ENCODE data around the gene MYO5B.
"Not testable (repeated sequence)": the region's sequence is repeated elsewhere in the genome, so short reads cannot be mapped to it uniquely, and the experiment has no call there.

Gene MYO5B

DNA sequence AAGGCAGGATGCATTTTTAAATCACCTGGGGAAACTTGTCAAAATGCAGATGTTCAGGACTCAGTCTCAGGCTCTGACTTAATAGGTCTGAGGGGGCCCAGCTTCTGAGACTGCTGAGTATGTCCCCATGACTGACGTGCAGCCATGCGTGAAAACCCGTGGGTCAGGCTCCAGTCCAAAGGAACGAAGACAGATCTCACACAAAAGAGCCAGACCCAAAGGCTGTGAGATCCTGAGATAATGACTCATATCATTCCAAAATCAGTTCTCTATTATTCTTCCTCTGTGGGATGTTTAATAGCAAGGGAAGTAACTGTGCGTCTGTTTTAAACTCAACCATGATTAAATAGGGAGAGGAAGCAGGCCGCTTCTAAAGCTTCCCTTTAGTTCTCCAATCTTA, 274.2 kb downstream of the MYO5B start:
- no peak for DNase-seq (ENCODE audit: low spot score)

DNA sequence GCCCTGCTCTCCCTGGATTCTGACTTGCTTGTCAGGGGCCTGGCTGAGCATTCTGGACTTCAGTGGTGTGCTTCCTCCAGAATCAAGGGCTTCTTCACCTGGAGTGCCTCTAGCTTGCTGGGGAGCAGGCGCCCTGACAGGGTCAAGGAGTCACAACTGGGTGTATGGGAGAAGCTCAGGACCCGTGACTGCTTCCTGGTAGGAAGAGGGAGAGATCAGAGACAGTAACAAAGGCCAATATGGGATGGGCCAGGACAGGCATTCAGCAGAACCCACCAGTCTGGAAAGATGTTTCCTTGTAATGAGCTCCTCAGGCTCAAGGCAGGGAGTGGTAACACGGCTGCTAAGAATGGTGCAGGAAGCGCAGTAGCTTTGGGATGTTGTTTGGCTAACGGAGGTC, 277.2 kb downstream of the MYO5B start:
- DNase-seq (ENCODE audit: low spot score), result no peak

DNA sequence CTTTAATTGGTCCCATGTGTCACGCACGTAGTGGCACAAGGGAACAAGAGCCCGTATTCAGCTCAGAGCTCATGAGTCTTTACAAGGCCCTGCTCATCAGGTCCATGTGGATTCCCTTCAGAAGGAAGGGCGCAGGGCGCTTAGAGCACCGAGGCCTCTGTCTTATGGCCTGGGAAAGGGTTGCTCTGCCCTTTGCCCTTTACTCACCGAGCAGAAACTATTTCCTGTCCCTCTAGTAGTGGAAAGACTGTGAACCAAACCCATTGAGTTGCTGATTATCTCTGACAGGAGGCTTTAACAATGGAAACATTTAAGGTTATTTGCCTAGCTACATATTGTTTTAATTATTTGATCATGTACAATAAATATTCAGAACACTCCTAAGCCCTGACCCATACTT, 279.6 kb downstream of the MYO5B start:
- DNase-seq (ENCODE audit: low spot score), result no peak

DNA sequence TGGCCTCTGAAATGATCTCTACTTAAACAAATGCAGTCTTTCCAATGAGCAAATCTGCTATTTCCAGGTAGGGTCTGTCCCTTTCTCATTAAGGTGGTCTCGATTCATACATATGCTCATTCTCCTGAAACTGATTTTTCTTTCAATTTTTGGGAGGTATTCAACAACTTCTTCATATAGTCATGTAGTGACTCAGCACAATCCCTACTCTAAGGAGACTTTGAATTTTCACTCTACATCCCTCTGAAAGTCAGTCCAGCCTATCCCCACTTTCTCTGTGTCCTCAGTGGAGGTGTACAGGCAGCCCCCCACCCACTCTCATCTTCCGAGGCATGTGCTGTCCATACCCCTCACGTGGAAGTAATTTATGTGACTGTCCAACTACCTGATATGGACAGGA, 281.7 kb downstream of the MYO5B start:
- DNase-seq (ENCODE audit: low spot score), result no peak

DNA sequence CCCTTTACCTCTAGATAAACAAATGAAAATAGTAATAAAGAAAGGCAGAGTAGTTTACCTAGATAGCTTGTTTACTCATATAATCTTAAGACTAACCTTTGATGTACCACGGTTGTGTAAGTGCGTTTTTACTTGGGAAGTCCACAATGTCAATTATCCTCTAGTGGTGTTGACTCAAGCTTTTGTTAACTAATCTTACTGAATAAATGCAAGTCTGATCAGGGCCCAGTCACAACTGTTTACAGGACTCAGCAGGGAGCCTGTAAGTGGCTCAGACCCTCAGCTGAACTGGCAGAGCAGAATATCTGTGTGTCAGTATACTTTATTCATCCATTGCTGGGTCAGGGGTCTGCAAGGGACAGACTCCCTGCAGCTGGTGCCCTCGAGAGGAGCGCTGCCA, 283.5 kb downstream of the MYO5B start:
- DNase-seq (ENCODE audit: low spot score), result no peak

DNA sequence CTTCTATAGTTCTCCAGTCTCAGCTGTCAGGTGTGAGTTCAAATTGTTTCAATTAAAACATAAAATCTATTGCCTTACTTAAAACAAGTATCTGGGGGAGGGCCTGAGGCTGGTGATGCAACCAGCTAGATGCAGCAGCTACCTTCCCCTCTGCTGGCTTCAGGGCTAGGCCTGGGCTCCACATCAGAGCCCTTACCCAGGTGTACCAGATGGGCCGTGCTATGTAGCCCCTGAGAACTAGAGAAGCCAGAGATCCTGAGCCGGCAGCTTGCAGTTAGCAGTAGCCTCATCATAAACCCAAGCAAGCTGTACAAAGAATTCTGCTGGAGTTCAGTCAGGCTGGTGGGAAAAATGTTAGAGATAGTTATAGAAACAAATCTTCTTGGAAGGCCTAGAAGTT, 284.0 kb downstream of the MYO5B start:
- DNase-seq (ENCODE audit: low spot score), result no peak

DNA sequence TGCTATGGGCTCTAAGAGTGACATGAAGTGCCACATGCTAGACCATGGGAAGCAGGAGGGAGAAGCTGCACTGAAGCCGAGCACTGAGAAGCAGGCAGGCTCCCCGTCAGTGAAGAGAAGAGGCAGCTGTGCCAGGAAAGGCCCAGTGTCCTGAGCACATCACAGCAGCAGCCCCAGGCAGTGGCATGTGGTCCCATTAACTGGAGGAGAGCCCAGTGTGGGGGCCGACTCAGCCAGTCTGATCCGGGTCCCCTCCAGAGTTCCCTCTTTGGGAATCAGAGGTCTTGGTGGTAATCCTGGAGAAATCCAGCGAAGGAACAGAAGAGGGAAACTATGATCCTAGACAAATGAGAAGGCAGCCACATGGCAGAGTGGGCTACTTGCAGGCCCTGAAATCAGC, 284.9 kb downstream of the MYO5B start:
- DNase-seq (ENCODE audit: low spot score), result no peak

DNA sequence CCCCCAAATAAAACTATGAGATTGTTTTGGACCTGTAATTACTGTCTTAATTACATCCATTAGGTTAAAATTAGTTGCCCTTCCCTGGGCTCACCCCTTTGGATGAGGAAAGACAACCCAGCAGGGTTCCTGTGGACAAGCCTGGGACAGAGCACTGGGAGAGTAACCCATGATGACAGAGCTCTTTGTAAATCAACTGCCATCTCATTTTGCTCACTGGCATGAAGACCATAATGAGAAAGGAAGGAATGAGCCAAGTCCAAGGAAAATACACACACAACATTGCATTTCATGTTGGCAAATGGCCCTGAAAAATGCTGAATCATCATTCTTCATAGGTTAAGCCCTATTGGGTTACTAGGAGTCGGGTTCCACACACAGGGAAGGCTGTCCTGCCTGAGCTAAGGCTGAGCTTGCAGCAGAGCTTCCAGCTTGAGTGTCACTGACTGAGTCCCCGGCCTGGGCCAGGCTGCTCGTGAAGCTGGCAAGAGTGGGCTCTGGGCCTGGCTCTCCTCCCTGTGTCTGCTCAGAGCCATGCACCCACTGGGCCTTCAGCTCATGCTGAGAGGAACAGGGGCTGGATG, 287.5 kb downstream of the MYO5B start:
- DNase-seq (ENCODE audit: low spot score), result no peak

DNA sequence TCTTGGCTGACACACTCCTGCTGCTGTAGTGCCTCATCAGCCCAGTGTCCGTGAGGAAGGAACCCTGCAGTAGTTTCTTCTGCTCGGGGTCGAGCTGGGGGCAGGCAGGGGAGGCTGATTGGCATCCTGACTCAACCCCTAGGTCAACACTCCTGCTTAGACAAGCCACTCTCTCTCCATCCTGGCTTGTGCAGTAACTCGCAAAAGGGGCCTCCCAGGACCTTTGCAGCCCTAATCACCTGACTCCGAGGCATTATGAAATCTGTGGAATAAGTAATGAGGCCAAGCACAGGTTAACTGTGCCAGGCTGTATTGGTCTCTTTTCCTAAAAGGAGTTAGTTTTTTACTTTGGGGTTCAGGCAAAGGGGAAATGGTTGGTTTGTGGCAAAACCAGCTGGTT, 289.2 kb downstream of the MYO5B start:
- DNase-seq (ENCODE audit: low spot score), result no peak

DNA sequence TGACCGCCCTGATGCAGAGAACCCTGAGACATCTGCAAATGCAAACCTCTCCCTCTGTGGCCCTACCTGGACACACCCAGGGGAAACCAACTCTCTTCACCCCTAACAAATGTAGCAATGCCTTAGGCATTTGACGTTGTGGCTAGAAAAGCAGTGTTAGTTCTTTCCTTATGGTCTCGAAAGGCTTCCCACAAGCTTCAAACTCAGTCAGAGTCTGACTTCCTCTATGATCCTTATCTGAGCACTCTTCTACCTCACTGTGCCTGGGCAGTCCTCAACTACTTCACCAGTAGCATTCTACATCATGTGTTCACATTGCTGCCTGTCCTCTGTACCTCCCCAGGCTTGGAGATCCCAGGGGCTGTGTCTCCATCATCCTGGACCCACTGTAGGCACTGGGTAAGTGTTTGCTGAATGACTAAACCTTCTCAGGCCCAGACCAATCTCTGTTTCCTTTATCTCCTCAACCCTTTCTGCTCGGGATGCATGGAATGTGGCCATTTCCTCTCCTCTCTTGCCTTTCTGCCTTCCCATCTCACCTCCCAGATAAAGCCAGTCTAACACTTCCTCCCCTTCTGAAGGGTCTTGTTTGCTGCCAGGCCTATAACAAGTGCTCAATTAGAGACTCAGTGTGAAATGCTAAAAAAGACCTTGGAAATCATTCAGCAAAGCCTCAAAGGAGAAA, 289.9 kb downstream of the MYO5B start:
- no peak for DNase-seq (ENCODE audit: low spot score)

DNA sequence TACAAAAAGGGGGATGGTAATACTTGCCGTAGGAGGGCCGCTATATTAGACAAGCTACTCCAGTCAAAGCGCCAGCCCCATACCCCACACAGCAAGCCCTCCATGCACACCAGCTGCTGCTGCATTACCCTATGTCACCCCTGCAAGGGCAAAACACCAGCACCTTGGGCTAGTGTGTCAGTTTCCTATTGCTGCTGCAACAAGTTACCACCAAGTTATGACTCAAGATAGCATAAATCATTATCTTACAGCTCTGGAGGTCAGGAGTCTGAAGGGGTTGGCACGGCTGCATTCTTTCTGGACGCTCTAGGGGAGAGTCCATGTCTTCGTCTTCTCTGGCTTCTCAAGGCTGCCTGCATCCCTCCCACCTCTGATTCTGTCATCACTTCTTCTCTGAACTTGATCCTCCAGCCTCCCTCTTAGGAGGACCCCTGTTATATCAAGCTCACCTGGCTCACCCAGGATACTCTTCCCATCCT, 293.0 kb downstream of the MYO5B start:
- no peak for DNase-seq (ENCODE audit: low spot score)

DNA sequence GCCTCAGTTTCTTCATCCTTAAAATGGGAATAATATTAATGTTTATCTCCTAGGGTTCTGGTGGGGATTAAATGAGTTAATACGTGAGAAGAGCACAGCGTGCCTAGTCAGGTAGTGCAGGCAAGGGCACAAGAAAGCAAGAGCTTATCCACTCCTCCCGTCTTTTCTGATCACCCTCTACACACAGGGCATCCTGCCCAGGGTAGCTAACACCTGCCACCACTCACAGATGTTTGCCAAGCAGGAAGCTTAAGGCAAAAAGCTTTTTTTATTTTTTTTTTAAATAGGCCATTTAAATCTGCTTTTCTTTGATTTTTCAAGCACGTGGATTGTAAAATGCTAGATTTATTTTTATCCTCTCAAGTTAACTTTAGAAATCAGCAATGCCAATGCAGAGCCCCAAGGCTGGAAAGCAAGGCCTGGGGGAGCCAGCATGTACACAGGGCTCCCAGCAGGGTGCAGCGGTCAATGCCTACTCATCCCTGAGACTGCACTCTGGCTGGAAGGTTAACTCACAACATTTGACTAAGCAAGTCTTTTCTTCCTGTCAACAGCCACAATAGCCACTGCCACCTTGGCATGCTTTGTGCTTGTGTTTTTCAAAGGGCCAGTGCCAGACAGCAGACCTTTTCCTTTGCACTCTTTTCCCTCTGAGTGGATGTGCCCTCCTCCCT, 295.2 kb downstream of the MYO5B start:
- no peak for DNase-seq (ENCODE audit: low spot score)

DNA sequence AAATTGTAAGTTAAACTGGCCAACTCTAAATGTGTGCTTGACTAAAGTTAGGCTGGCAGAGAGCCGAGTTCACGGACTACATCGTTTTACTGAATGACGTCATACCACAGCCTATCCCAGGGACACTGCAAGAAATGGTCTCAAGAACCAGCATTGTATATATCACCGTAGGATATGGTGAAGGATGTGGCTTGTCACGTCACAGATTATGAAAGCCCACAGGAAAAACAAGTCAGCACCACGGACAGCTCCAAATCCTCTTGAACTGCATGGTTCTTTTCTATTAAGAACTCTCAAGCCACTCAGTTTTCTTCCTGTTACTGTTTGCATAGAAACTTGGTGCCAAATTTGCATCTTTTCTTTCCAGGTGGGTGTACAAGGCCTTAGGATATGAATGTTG, 296.5 kb downstream of the MYO5B start:
- no peak for DNase-seq (ENCODE audit: low spot score)

DNA sequence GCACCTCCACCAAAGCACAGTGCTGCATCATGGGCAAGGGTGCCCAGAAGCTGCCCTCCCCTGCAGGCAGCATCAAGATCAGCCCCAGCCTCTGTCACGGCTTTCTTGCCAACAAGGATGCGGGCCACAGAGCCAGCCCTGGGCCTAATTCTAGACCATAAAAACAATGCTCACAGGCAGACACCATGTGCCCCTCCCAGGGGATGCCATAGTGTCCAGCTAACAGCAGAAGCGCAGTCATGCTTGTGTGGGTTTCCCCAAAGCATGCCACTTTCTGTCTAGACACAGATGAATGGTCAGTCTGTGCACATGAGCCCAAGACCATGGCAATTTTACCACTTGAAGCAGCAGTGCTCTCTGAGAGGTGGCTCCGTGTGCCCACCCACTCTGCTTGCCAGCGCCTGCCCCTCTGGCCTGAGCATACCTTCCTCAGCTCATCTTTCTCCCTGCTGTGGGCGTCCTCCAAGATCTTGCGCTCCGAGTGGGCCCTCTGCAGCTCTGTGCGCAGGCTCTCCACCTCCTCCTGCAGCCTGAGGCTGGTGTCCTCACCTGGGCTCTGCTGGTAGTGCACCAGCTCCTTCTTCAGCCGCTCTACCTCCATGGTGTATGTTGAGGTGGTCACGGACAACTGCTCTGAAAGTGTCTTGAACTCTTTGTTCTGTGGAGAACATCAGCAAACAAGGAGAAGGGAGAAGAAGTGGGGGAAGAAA, 300.3 kb downstream of the MYO5B start:
- no peak for DNase-seq (ENCODE audit: low spot score)

DNA sequence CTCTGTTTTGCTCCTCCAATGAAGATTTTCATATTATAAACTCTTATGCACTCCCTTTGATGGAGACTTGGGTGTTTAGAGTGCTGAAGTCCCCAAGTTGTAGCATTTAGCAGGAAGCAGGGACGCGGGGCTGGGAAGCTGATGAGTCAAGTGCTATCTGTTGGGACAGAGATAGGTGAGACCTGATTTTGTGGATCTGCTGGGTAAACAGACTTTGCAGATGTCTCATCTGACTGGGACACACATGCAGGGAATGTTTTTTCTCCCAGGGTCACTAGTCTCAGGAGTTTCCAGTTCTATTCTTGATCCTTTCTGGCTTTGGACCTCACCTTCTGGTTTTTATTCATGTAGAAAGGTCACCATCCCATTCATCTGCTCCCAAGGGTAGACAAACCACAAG, 301.9 kb downstream of the MYO5B start:
- no peak for DNase-seq (ENCODE audit: low spot score)

DNA sequence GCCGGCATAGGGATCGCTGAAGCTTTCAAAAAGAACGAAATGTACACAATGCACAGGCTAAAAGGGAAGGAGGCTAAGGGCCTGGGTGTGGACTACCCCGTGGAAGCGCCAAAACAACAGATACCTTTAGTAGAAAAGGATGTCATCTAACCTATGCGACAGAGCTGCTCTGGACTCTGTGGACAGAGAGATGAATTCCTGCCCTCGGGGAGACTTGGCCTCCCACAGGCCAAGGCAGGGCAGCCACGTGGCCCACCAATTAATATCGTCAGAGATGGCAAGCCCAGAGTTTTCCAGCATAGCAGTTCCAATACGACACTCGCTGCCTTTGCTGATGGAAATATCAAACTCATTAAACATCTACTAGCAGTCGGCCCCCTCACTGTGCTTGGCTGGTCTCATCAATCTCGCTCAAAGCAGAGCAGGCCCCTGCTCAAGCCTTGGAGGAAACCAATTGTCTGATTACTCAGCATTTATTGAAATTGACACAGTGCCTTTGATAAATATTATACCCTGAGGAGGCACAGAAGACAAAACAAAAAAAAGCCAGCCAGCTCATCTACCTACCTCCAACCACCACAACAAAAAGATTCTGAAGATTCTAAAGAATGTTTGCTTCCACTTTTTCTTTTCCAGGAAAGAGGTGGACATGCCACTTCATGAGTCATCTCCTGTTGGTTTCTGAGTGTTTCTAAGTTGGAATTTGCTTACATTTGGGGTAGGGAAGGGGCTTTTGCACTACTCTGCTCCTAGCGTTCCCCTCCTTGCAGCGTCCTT, 302.6 kb downstream of the MYO5B start:
- no peak for DNase-seq (ENCODE audit: low spot score)

DNA sequence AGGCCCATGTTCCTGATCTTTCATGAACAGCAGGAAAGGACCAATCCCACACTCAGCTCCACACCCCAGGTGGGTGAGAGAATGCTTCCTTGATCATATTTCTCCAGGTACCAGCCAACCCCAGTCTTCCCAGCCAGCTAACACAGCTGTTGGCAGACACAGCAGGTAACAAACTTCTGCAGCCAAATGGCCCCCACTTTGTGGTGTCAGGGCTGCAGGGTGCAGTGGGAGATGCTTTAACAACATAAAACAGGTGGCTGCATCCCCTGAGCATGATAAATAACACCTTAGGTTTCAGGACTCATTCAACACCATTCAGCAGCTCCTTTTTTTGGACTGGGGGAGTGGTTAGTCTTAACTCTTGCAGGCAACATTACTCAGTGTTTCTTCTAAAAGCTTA, 304.9 kb downstream of the MYO5B start:
- DNase-seq (ENCODE audit: low spot score), result no peak

DNA sequence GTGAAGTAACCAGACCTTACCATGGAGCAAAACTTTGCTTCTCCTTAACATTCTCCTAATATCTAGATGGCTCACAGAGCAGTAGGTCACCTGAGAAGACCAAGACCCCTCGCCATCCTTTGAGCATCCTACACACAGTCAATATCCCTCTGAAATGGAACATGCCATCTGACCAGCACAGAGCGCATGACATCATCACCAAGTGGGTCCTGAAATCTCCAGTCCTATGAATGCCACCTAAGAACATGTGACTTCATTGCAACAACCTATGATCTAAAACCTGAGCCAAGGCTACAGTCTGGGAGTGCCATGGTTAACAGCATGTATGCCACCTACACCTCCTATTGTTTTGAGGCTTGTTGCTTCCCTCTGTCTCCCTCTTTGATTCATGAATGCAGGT, 305.4 kb downstream of the MYO5B start:
- not testable (repeated sequence) for DNase-seq (ENCODE audit: low spot score)

DNA sequence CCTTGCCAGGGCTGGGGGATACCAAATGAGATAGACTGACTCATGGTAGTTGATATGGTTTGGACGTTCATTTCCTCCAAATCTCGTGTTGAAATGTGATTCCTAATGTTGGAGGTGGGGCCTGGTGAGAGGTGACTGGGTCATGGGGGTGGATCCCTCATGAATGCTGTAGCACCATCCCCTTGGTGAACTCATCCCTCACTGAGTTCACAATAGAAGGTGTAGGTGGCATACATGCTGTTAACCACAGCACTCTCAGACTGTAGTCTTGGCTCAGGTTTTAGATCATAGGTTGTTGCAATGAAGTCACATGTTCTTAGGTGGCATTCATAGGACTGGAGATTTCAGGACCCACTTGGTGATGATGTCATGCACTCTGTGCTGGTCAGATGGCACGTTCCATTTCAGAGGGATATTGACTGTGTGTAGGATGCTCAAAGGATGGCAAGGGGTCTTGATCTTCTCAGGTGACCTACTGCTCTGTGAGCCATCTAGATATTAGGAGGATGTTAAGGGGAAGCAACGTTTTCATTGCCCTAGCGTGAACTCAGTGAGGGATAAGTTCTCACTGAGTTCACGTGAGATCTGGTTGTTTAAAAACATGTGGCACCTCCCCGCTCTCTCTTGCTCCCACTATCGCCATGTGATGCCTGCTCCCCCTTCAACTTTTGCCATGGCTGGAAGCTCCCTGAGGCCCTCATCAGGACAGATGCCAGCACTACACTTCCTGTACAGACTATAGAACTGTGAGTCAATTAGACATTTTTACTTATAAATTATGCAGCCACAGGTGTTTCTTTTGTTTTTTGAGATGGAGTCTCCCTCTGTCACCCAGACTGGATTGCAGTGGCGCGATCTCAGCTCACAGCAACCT, 307.8 kb downstream of the MYO5B start:
- DNase-seq (ENCODE audit: low spot score), result no peak

DNA sequence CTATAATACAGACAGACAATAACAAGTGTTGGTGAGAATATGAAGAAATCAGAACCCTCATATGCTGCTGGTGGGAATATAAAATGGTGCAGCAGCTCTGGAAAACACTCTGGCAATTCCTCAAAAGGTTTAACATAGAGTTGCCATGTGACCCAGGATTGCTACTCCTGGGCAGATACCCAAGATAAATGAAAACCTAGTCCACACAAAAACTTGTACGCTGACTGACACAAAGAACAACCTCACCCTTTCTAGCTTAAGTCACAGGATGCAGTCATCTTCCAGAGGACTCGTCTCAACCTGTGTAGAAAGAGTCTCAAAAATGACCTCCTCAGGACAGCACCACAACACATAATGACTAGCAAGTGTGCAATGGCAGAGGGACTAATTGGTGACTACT, 310.0 kb downstream of the MYO5B start:
- no peak for DNase-seq (ENCODE audit: low spot score)

DNA sequence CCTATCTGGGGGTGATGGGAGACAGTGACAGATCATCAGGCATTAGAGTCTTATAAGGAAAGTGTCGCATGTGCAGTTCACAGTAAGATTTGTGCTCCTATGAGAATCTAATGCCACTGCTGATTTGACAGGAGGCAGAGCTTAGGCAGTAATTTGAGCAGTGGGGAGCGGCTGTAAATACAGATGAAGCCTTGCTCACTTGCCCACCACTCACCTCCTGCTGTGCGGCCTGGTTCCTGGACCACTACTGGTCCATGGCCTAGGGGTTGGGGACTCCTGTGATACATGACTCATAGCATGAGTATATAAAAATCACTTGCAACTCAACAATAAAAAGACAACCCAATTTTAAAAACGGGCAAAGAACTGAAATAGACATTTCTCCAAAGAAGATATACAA, 310.5 kb downstream of the MYO5B start:
- no peak for DNase-seq (ENCODE audit: low spot score)

All from Ammon's horn (tissue), 1 donor.